ENCODE data around the gene TUBB2A. TPM values are rescaled to one million over a fixed set of nuclear protein-coding genes. Genes with fewer than 3 reads are reported as not detected.
"Not testable (repeated sequence)": the region's sequence is repeated elsewhere in the genome, so short reads cannot be mapped to it uniquely, and the experiment has no call there.

The TUBB2A gene
- total RNA-seq, 2 experiments from 2014 or later, result 1.7 to 1.8 TPM

DNA sequence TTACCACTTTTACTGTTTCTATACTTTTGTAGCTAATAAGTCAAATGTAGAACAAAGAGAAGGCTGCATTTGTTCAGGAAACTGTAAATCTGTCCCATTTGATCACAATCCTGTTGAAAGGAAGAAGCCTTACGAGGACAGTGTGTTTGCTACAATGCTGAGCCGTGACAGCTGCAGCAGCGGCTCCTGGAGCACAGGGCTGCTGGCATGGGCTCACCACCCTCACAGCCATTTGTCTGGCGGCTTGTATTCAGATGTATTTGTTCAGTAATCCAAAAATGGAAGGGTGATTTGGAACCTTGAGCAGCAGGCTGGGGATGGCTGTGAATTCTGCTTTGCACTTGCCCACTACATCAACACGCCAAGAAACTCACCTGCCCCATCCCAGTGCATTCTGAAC lies 5.7 kb downstream of the TUBB2A start:
- POLR2A ChIA-PET, result no interaction called here
- ATAC-seq, result no peak
- Mint-ChIP-seq H3K27ac (no peak overlapping the region), H3K4me3 (no peak overlapping the region), H3K36me3 (ENCODE audit: low read depth) (peaks cover 5% of the 10 kb centered on the region), H3K27me3 (peaks cover 4% of the 10 kb centered on the region), H3K9me3 (ENCODE audit: low read depth) (no peaks in the 10 kb centered on the region), H3K4me1 (peaks cover 2% of the 10 kb centered on the region)
- DNase-seq, result no peak
- intact Hi-C loops (cut with DNase I, micrococcal nuclease), result no loop called here
- CTCF ChIA-PET, result interaction anchor here (1.1 to 1.6 kb wide), 3 partner anchors 11 to 580 kb away, joined by 3 to 6 read pairs (median 3); no protein-coding TSS in a partner anchor

DNA sequence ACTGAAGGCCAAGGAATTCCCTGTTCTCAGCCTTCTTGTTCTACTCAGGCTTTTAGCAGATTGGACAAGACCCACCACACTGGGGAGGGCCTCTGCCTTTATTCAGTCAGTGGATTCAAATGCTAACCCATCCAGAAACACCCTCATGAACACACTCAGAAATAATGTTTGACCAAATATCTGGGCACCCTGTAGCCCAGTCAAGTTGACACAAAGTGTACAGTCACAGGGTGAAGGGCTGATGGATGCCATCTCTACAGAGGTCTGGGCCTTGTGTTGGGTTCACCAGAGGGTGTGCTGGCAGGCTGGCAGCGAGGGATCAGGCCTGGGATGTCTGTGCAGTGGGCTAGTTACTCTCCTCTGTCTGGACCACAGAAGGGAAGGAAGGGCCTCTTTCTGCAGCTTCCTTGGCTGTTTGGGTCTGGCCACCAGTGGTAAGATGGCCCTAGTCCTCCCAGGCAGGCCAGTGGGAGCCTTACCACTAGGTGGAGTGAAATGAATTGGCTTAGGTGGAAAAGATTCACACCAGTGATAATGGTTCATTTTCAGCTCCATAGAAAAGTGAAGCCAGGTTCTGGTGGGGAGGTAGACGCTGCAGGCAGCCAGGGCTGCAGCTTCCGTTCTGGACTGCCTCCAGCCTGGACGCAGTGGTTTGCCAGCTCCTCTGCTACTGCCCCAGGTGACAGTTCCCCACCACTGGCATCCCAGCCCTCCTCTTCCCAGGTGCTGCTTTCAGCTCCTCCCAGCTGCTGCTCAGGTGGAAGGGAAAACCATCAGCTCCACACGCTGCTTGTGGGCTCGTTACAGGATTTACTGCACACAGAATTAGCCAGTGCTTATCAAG lies 9.2 kb downstream of the TUBB2A start:
- intact Hi-C loops (cut with DNase I, micrococcal nuclease), result no loop called here
- POLR2A ChIA-PET, result no interaction called here
- CTCF ChIA-PET, result interaction anchor here (0.5 to 1.6 kb wide), 3 partner anchors 103 to 833 kb away, joined by 3 to 7 read pairs (median 3); no protein-coding TSS in a partner anchor
- no peak for DNase-seq
- Mint-ChIP-seq H3K4me3 (no peak overlapping the region), H3K9me3 (ENCODE audit: low read depth) (no peaks in the 10 kb centered on the region), H3K36me3 (ENCODE audit: low read depth) (peaks cover 13% of the 10 kb centered on the region), H3K27me3 (no peaks in the 10 kb centered on the region), H3K27ac (no peak overlapping the region), H3K4me1 (no peaks in the 10 kb centered on the region)
- no peak for ATAC-seq

- ChIA-PET CTCF (no interaction called here), POLR2A (no interaction called here)
- intact Hi-C loops (cut with DNase I, micrococcal nuclease), result no loop called here
- ATAC-seq (no peak), DNase-seq (no peak)
- Mint-ChIP-seq H3K9me3 (ENCODE audit: low read depth) (no peaks in the 10 kb centered on the region), H3K27ac (no peak overlapping the region), H3K36me3 (ENCODE audit: low read depth) (peaks cover 22% of the 10 kb centered on the region), H3K27me3 (no peaks in the 10 kb centered on the region), H3K4me3 (no peak overlapping the region), H3K4me1 (no peaks in the 10 kb centered on the region)
These were observed 12.8 kb downstream of the TUBB2A start for GRCh38 chr6:3144571-3144970.

DNA sequence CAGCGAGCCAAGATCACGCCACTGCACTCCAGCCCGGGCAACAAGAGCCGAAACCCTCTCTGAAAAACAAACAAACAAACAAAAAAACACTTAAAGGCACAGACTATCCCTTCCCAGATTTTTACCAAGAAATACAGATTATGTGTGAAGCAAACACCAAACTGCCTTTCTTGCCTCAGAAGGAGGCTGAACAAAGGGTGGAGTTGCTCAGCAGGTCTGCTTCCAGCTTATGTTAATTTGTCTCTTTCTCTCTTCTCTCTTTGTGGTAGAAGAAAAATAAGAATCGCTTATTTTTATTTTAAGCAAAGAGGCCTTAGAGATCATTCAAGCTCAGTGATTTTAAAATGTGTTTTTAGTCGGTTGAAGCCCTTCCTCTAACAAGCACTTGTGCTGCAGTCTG lies 14.2 kb downstream of the TUBB2A start:
- H3K4me3 Mint-ChIP-seq, result no peak overlapping the region
- intact Hi-C loops (cut with DNase I, micrococcal nuclease), result no loop called here
- POLR2A ChIA-PET, result no interaction called here
- no peaks in the 10 kb centered on the region for H3K27me3 Mint-ChIP-seq
- ATAC-seq (no peak), DNase-seq (no peak)
- H3K36me3 Mint-ChIP-seq (ENCODE audit: low read depth), result peaks cover 27% of the 10 kb centered on the region
- CTCF ChIA-PET, result interaction anchor here (1.1 kb wide), 2 partner anchors 22 to 38 kb away, joined by 3 read pairs; no protein-coding TSS in a partner anchor
- H3K27ac Mint-ChIP-seq, result no peak overlapping the region
- peaks cover 7% of the 10 kb centered on the region for H3K4me1 Mint-ChIP-seq
- no peaks in the 10 kb centered on the region for H3K9me3 Mint-ChIP-seq (ENCODE audit: low read depth)

GRCh38 chr6:3142536-3142935 lies 14.8 kb downstream of the TUBB2A start:
- POLR2A ChIA-PET, result no interaction called here
- Mint-ChIP-seq H3K27me3 (no peaks in the 10 kb centered on the region), H3K9me3 (ENCODE audit: low read depth) (no peaks in the 10 kb centered on the region), H3K4me3 (no peak overlapping the region), H3K27ac (no peak overlapping the region), H3K4me1 (peaks cover 7% of the 10 kb centered on the region), H3K36me3 (ENCODE audit: low read depth) (peaks cover 32% of the 10 kb centered on the region)
- CTCF ChIA-PET, result interaction anchor here (1.1 kb wide), 2 partner anchors 38 to 108 kb away, joined by 3 to 5 read pairs; no protein-coding TSS in a partner anchor
- intact Hi-C loops (cut with DNase I, micrococcal nuclease), result no loop called here
- DNase-seq, result no peak
- ATAC-seq, result no peak

GRCh38 chr6:3140201-3140600 lies 17.1 kb downstream of the TUBB2A start:
- ChIA-PET POLR2A (no interaction called here), CTCF (interaction anchor here (0.6 to 1.8 kb wide), 2 partner anchors 12 to 60 kb away, joined by 3 to 5 read pairs; no protein-coding TSS in a partner anchor)
- H3K27me3 Mint-ChIP-seq, result no peaks in the 10 kb centered on the region
- H3K27ac Mint-ChIP-seq, result no peak overlapping the region
- no peak for ATAC-seq
- H3K4me3 Mint-ChIP-seq, result no peak overlapping the region
- intact Hi-C loops (cut with DNase I, micrococcal nuclease), result no loop called here
- H3K9me3 Mint-ChIP-seq (ENCODE audit: low read depth), result no peaks in the 10 kb centered on the region
- DNase-seq, result no peak
- H3K36me3 Mint-ChIP-seq (ENCODE audit: low read depth), result peaks cover 32% of the 10 kb centered on the region
- peaks cover 7% of the 10 kb centered on the region for H3K4me1 Mint-ChIP-seq

DNA sequence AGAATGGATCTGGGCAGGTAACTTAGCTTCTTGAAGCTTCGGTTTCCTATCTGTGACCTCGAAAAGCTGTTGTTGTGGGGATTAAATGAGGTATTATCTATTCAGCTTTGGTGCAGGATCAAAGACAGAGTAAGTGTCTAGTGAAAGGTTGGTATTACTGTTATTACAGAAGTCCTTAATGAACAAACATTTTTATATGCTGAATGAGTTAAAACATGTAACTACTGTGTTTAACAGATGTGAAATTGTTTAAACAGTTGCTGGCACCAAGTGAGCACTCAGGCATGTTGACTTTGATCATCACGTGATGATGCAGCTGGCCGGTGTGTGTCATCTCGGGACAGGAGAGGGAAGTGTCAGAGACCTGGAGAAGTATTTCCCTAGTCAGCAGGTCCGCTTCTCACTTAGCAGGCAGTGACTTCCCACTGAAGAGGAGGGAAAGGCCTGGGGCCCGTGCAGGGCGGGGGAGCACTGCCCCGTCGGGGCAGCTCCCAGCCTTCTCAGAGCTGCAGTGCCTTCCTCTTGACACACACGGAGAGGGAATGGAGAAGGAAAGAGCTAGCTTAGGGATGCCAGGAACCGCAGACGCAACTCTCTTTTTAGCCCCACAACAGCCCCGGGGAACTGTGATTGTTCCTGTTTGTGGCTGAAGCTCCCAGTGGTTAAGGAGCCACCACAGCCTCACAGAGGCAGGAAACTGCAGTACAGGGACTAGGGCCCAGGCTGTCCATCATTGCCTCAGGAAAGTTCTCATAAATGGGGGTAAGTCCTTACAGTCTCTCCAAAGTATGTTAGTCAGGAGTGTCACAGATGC lies 18.0 kb downstream of the TUBB2A start:
- POLR2A ChIA-PET, result no interaction called here
- Mint-ChIP-seq H3K4me1 (peaks cover 7% of the 10 kb centered on the region), H3K27me3 (no peaks in the 10 kb centered on the region), H3K9me3 (ENCODE audit: low read depth) (no peaks in the 10 kb centered on the region), H3K27ac (no peak overlapping the region), H3K36me3 (ENCODE audit: low read depth) (peaks cover 30% of the 10 kb centered on the region), H3K4me3 (no peak overlapping the region)
- no peak for ATAC-seq
- intact Hi-C loops (cut with DNase I, micrococcal nuclease), result no loop called here
- no peak for DNase-seq
- CTCF ChIA-PET, result interaction anchor here (0.6 to 0.9 kb wide), 3 partner anchors 61 to 839 kb away, joined by 3 read pairs; no protein-coding TSS in a partner anchor

GRCh38 chr6:3138341-3138740 lies 19.0 kb downstream of the TUBB2A start:
- Mint-ChIP-seq H3K4me1 (peaks cover 7% of the 10 kb centered on the region), H3K9me3 (ENCODE audit: low read depth) (no peaks in the 10 kb centered on the region), H3K4me3 (no peak overlapping the region), H3K27ac (no peak overlapping the region), H3K27me3 (no peaks in the 10 kb centered on the region), H3K36me3 (ENCODE audit: low read depth) (peaks cover 28% of the 10 kb centered on the region)
- intact Hi-C loops (cut with DNase I, micrococcal nuclease), result no loop called here
- POLR2A ChIA-PET, result no interaction called here
- DNase-seq (no peak), ATAC-seq (no peak)
- CTCF ChIA-PET, result interaction anchor here (0.6 to 0.9 kb wide), 5 partner anchors 71 to 840 kb away, joined by 3 read pairs; no protein-coding TSS in a partner anchor

DNA sequence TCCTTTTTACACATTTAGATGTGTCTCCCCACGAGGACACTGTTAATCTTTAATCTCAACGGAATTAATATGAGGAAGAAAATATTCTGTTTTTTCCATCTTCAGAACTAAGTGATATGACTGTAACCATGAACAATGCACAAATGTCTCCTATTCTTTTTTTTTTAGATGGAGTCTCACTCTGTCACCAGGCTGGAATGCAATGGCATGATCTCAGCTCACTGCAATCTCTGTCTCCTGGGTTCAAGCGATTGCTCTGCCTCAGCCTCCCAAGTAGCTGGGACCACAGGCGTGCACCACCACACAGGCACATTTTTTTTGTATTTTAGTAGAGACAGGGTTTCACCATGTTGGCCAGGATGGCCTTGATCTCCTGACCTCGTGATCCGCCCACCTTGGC lies 19.5 kb downstream of the TUBB2A start:
- H3K9me3 Mint-ChIP-seq (ENCODE audit: low read depth); ATAC-seq; H3K4me3 Mint-ChIP-seq; H3K27ac Mint-ChIP-seq; POLR2A ChIA-PET; H3K4me1 Mint-ChIP-seq; intact Hi-C loops (cut with DNase I, micrococcal nuclease); H3K27me3 Mint-ChIP-seq; DNase-seq: not testable (repeated sequence)
- CTCF ChIA-PET, result interaction anchor here (0.6 to 0.7 kb wide), 2 partner anchors 100 to 335 kb away, joined by 3 read pairs; no protein-coding TSS in a partner anchor
- peaks cover 28% of the 10 kb centered on the region for H3K36me3 Mint-ChIP-seq (ENCODE audit: low read depth)

DNA sequence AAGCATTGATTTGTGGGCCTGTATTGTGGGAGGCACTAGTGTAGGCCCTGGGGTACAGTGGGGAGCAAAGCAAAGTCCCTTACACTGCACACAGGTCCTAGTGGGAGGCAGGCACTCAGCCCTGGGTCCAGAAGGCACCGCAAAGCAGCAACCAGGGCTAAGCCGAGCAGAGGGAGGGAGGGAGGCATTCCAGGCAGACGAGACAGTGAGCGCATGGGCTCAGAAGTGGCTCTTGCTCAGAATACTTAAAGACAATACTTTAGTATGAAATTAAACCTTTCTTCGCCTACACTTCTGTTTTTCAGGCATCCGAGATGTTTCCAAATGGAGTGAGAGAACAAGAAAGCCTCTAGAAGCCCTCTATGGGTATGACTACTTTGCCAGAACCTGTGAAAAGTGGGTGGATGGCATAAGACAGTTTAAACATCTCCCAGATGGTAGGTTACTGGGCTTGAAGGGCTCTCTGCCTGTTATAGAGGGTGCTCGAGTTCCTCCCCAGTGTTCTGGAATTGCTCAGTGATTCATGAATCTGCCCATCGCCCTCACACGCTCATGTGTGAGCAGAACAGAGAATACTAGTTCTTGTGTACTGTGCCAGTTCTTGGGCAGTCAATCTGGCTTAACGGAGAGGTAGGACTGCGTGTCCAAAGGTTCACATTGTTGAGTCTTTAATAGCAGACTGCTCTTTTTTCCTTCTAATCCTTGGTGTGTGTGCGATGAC lies 20.1 kb downstream of the TUBB2A start:
- Mint-ChIP-seq H3K9me3 (ENCODE audit: low read depth) (no peaks in the 10 kb centered on the region), H3K36me3 (ENCODE audit: low read depth) (peaks cover 29% of the 10 kb centered on the region), H3K27ac (no peak overlapping the region), H3K4me1 (peaks cover 7% of the 10 kb centered on the region), H3K4me3 (no peak overlapping the region), H3K27me3 (no peaks in the 10 kb centered on the region)
- POLR2A ChIA-PET, result no interaction called here
- ATAC-seq, result no peak
- intact Hi-C loops (cut with DNase I, micrococcal nuclease), result no loop called here
- CTCF ChIA-PET, result no interaction called here
- DNase-seq, result no peak

DNA sequence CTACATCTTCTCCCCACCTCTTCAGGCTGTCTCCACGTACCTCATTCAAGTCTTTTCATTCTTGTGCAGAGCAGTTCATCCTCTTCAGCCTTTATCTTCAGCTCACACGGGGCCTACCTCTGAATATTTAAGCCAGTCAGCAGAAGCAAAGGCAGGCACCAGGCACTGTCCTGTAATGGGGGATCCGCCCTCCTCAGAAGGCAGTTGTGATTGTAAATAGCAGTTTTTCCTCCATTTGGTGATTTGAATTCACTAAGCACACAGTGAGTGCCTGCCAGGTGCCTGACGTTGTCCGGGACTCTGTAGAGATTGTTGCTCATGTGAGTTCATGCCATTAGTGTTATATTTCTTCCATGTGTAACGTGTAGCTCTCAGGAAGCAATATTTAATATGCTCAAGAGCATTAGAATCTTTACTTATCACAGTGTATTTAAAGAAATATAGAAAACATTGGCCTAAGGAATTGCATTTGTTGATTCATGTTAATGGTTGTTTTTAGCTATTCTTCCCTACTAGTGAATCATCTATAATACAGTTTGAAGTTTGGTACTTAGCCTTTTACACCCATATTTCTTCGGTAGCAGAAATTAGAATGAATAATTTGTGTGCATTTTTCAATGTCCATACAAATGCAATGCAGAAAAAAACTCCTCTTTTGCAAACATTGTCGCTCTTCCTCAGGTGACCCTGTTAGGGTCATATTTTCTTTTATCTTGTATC lies 20.9 kb downstream of the TUBB2A start:
- DNase-seq (no peak), ATAC-seq (no peak)
- Mint-ChIP-seq H3K27ac (no peak overlapping the region), H3K4me3 (no peak overlapping the region), H3K9me3 (ENCODE audit: low read depth) (no peaks in the 10 kb centered on the region), H3K36me3 (ENCODE audit: low read depth) (peaks cover 35% of the 10 kb centered on the region), H3K4me1 (peaks cover 7% of the 10 kb centered on the region), H3K27me3 (no peaks in the 10 kb centered on the region)
- ChIA-PET POLR2A (no interaction called here), CTCF (no interaction called here)
- intact Hi-C loops (cut with DNase I, micrococcal nuclease), result no loop called here
